OCI-LY1 (cell line): Measurements from ENCODE around the gene HNRNPA1.
A peak's percentile ranks its signal among the peaks of the same experiment; 100 is the strongest.

Source experiments
- H2AFZ ChIP-seq: fragments of 200-600 bp; sonication (generic), shearing (Covaris generic); 2 replicates; pipeline ENCODE4 v1.6.0; 2014; ENCODE audit warnings: antibody characterized with exemption, mild to moderate bottlenecking, low read length
- H3F3A ChIP-seq: fragments of 200-600 bp; sonication (generic), shearing (Covaris generic); 2 replicates; pipeline ENCODE4 v1.6.0; 2014; ENCODE audit warnings: mild to moderate bottlenecking, antibody characterized with exemption, low read length, moderate library complexity; ENCODE audit not compliant: insufficient read depth
- H3K27ac ChIP-seq: fragments of 200-600 bp; sonication (generic); 2 replicates; pipeline ENCODE4 v1.5.1; 2014; ENCODE audit warnings: low read length, mixed run types, mild to moderate bottlenecking, low read depth; ENCODE audit not compliant: poor library complexity, severe bottlenecking
- H3K27me3 ChIP-seq: fragments of 200-600 bp; sonication (generic); 2 replicates; pipeline ENCODE4 v1.6.0; 2014; ENCODE audit warnings: antibody characterized with exemption, mild to moderate bottlenecking, low read length, moderate library complexity; ENCODE audit not compliant: insufficient read depth
- H3K36me3 ChIP-seq: fragments of 200-600 bp; sonication (generic); 2 replicates; pipeline ENCODE4 v1.6.1; 2014; ENCODE audit warnings: mild to moderate bottlenecking, antibody characterized with exemption, low read length, moderate library complexity, mixed read lengths; ENCODE audit not compliant: insufficient read depth
- H3K4me1 ChIP-seq: fragments of 200-600 bp; sonication (generic); 2 replicates; pipeline ENCODE4 v1.5.1; 2014; ENCODE audit warnings: mild to moderate bottlenecking, low read length, moderate library complexity; ENCODE audit not compliant: insufficient read depth, severe bottlenecking
- H3K4me2 ChIP-seq: fragments of 200-600 bp; sonication (generic), shearing (Covaris generic); 2 replicates; pipeline ENCODE4 v1.6.1; 2014; ENCODE audit warnings: low read length
- H3K4me3 ChIP-seq: fragments of 200-600 bp; sonication (generic); 2 replicates; pipeline ENCODE4 v1.5.1; 2014; ENCODE audit warnings: low read length, low read depth, mild to moderate bottlenecking, mixed read lengths; ENCODE audit not compliant: poor library complexity, severe bottlenecking
- H3K79me2 ChIP-seq: fragments of 200-600 bp; shearing (Covaris generic); 2 replicates; pipeline ENCODE4 v1.6.1; 2016; ENCODE audit warnings: mixed run types, low read length, mixed read lengths; ENCODE audit not compliant: insufficient read depth
- H3K9ac ChIP-seq: fragments of 200-600 bp; sonication (generic), shearing (Covaris generic); 2 replicates; pipeline ENCODE4 v1.6.1; 2014; ENCODE audit warnings: mild to moderate bottlenecking, low read length, mixed read lengths
- H3K9me2 ChIP-seq: fragments of 200-600 bp; sonication (generic), shearing (Covaris generic); 2 replicates; pipeline ENCODE4 v1.6.1; 2014; ENCODE audit warnings: low read depth, mild to moderate bottlenecking, low read length, mixed read lengths
- H3K9me3 ChIP-seq: fragments of 200-600 bp; shearing (Covaris generic); 2 replicates; pipeline ENCODE4 v1.6.1; 2014; ENCODE audit warnings: low read length, mixed read lengths
- H4K20me1 ChIP-seq: fragments of 200-600 bp; sonication (generic), shearing (Covaris generic); 2 replicates; pipeline ENCODE4 v1.6.0; 2016; ENCODE audit warnings: mild to moderate bottlenecking, low read length; ENCODE audit not compliant: insufficient read depth
- CTCF ChIP-seq: fragments of 200-600 bp; sonication (generic), shearing (Covaris generic); IDR thresholded peaks from 2 replicates; pipeline ENCODE4 v1.5.1; 2017; ENCODE audit warnings: mild to moderate bottlenecking, antibody characterized with exemption, low read length, moderate library complexity, mixed read lengths
- EZH2 ChIP-seq: fragments of 200-600 bp; sonication (generic), shearing (Covaris generic); IDR thresholded peaks from 2 replicates; pipeline ENCODE4 v1.8.0; 2017; ENCODE audit warnings: borderline replicate concordance, mixed run types, mild to moderate bottlenecking, antibody characterized with exemption, low read length, moderate library complexity, mixed read lengths

HNRNPA1 gene

GRCh38 chr12:54259194-54260011, 21.1 kb upstream of the HNRNPA1 start:
- TF ChIP-seq CTCF (no peak), EZH2 (no peak)
- Histone ChIP-seq H3K4me2 (peak overlapping the region; percentile 56), H3F3A (0 out of 2 replicates have a peak, but pooled peaks cover 3% of the 10 kb centered on the region), H3K36me3 (peaks cover 38% of the 10 kb centered on the region), H3K79me2 (peaks cover 29% of the 10 kb centered on the region), H3K27me3 (no peaks in the 10 kb centered on the region), H2AFZ (no peak overlapping the region), H3K9me2 (no peaks in the 10 kb centered on the region), H3K4me1 (peaks cover 54% of the 10 kb centered on the region), H3K9me3 (no peaks in the 10 kb centered on the region), H3K27ac (peak overlapping the region; percentile 80), H3K4me3 (peak overlapping the region; percentile 39), H3K9ac (peak overlapping the region; percentile 34; the same call in 1 of the 2 replicates), H4K20me1 (no peaks in the 10 kb centered on the region)

- H4K20me1 ChIP-seq, result no peaks in the 10 kb centered on the region
- H3K27ac ChIP-seq, result peak overlapping the region; percentile 80
- H3K36me3 ChIP-seq, result peaks cover 20% of the 10 kb centered on the region
- H3F3A ChIP-seq, result 0 out of 2 replicates have a peak, but pooled peaks cover 3% of the 10 kb centered on the region
- H2AFZ ChIP-seq, result no peak overlapping the region
- H3K4me2 ChIP-seq, result peak overlapping the region; percentile 56; the same call in 1 of the 2 replicates
- H3K79me2 ChIP-seq, result peaks cover 26% of the 10 kb centered on the region
- TF ChIP-seq CTCF (no peak), EZH2 (no peak)
- no peak overlapping the region for H3K4me3 ChIP-seq
- no peaks in the 10 kb centered on the region for H3K9me2 ChIP-seq
- H3K27me3 ChIP-seq, result no peaks in the 10 kb centered on the region
- H3K9me3 ChIP-seq, result no peaks in the 10 kb centered on the region
- peak overlapping the region; percentile 0; the same call in 1 of the 2 replicates for H3K9ac ChIP-seq
- peaks cover 54% of the 10 kb centered on the region for H3K4me1 ChIP-seq
Measured at GRCh38 chr12:54261815-54262402, 18.6 kb upstream of the HNRNPA1 start.

- Histone ChIP-seq H3K9ac (peak overlapping the region; percentile 0; the same call in 1 of the 2 replicates), H3K4me1 (peaks cover 54% of the 10 kb centered on the region), H3K4me3 (no peak overlapping the region)
Measured at GRCh38 chr12:54262403-54262925, 18.1 kb upstream of the HNRNPA1 start.

More at GRCh38 chr12:54262403-54262925, 18.1 kb upstream of the HNRNPA1 start:
- no peaks in the 10 kb centered on the region for H4K20me1 ChIP-seq
- H3K9me3 ChIP-seq, result no peaks in the 10 kb centered on the region
- peaks cover 30% of the 10 kb centered on the region for H3K79me2 ChIP-seq
- peaks cover 19% of the 10 kb centered on the region for H3K36me3 ChIP-seq
- H3K9me2 ChIP-seq, result no peaks in the 10 kb centered on the region
- no peak overlapping the region for H2AFZ ChIP-seq
- peak overlapping the region; percentile 56; the same call in 1 of the 2 replicates for H3K4me2 ChIP-seq
- TF ChIP-seq EZH2, result no peak
- no peak for TF ChIP-seq CTCF
- peak overlapping the region; percentile 80 for H3K27ac ChIP-seq
- H3F3A ChIP-seq, result peaks cover 3% of the 10 kb centered on the region; the same call in 1 of the 2 replicates
- H3K27me3 ChIP-seq, result no peaks in the 10 kb centered on the region
